Measurements from ENCODE around the gene TC2N. TPM values are rescaled to one million over a fixed set of nuclear protein-coding genes. Genes with fewer than 3 reads are reported as not detected.
"Not testable (repeated sequence)": the region's sequence is repeated elsewhere in the genome, so short reads cannot be mapped to it uniquely, and the experiment has no call there.

The TC2N gene
- polyA plus RNA-seq, 3 donors: 12.1 to 68.2 (median 33.3) TPM

DNA sequence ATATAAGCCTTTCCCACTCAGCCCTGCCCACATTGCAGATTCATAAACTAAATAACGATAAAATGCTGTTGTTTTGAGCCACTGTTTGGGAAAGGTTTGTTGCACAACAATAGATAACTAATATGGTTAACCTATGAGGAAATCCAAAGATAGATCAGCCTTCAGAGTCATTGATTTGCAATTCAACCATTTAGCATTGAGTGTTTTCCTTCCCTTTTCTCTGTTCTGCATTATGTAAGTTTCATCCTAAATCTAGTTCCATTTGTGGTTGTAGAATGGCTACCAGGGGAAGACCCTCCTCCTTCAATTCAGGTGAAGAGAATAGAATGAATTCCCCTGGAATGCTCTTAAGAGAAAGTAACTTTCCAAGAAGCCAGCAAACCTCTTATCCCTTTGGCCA lies 19.6 kb downstream of the TC2N start:
- 70 to 94% (median 88%) methylated on average over 1 of the region's 1 CpG for WGBS, 3 donors
- no peak overlapping the region for H3K27ac ChIP-seq (ENCODE audit: low read depth, low read length)

DNA sequence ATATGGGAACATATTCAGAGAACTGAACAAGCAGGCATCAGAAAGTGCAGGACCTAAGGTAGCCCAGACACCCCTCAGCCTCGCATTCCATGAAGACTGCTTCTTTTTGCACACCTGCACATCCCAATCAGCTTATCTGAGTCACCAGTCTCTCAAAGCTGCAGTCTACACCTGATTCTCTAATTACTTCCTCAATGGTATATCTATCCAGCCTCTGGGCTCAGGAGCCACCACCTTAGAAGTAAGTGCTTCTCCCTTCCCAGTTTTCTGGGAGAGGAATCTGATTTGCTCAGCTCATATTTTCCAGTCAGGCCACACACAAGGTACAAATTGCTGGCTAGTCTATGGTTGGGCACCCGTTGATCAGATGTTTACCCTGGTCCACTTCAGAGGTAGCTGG lies 21.7 kb downstream of the TC2N start:
- no peak overlapping the region for H3K27ac ChIP-seq (ENCODE audit: low read depth, low read length)
- WGBS, 3 donors: 88 to 91% (median 90%) methylated on average over 2 of the region's 2 CpGs

DNA sequence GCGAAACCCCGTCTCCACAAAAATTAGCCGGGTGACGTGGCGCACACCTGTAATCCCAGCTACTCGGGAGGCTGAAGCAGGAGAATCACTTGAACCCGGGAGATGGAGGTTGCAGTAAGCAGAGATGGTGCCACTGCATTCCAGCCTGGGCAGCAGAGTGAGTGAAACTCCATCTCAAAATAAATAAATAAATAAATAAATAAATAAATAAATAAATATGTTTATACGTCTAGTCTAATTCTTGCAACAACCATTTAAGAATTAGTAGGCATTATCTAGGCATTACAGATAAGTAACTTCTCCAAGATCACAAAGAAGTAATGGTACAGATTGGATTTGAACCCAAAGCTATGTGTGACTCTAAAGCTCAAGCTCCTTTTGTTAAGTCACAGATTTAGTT lies 22.3 kb downstream of the TC2N start:
- H3K27ac ChIP-seq (ENCODE audit: low read depth, low read length): not testable (repeated sequence)
- WGBS, 3 donors: 92 to 99% (median 96%) methylated on average over 8 of the region's 8 CpGs

DNA sequence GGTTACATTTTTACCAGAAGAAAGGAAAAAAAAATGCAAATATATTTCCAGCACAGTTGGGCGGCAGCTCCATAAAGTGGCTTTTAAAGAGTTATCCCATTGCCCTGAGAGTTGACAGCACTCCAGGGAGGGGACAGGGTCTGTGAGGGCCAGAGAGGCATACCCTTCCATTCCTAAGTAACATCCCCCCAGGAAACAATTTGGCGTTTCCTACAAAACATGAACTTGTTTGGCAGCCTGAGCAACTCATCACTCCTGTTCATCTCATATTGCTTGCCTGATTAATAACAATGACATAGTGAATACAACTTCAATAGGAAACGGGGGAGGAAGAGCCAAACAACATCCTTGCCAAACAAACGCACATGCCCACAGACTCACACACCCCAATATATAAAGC lies 23.3 kb downstream of the TC2N start:
- WGBS, 3 donors: 60 to 80% (median 61%) methylated on average over 4 of the region's 4 CpGs
- H3K27ac ChIP-seq (ENCODE audit: low read depth, low read length): no peak overlapping the region

DNA sequence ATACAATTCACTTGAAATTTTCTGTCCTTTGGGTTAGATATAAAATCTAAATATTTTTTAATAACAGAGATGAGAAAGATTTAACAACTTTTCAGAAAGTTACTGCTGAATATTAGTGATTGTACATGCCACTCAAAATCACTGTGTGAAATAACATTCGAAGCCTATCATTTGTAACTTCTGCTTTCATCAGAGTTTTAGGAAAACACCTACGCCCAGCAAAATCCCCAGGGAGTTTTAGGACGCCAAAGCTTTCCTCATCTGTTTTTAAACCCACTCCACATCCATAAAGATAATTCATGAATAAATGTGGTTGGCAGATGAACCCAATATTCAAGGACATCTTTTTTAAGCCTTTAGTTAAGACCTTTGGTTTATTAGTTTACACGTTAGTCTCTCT lies 23.9 kb downstream of the TC2N start:
- H3K27ac ChIP-seq (ENCODE audit: low read depth, low read length): no peak overlapping the region
- WGBS, 3 donors: 51 to 69% (median 59%) methylated on average over 4 of the region's 4 CpGs

DNA sequence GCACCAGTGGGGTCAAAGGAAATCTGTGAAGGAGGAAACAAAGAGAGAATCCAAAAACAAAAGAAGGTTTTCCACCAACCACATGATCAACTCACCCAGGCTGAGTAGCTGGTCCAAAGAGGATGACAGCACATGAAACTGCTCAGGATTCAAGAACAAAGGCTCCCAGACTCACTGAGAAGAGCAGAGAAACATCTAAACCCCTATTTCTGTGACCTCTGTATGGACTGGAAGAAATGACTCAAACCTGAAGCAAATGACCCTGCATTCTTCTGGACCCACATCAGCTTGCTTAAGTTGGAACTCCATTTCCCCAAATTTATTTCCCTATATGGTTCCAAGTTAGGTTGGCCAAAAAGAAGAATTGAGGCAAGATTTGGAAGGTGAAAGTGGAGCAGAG lies 26.3 kb downstream of the TC2N start:
- no peak overlapping the region for H3K27ac ChIP-seq (ENCODE audit: low read depth, low read length)

DNA sequence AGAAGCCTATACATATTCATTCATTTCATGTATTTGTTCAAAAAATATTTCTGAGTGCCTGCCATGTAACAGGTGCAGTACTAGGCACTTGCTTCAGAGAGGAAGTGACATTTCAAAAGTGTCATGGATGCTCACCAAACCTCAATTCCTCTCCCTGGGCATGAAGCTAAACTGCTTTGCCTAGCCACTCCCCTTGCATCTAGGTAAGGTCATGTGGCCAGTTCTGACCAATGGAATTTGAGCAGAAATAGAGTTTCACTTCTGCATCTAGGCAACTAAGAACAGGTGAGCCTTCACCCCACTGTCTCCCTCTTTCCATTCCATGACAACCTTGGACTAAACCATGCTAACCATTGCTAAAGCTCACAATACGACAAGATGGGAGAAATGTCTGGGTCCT lies 27.6 kb downstream of the TC2N start:
- H3K27ac ChIP-seq (ENCODE audit: low read depth, low read length): no peak overlapping the region
- WGBS, 3 donors: 97 to 100% (median 100%) methylated on average over 1 of the region's 1 CpG

DNA sequence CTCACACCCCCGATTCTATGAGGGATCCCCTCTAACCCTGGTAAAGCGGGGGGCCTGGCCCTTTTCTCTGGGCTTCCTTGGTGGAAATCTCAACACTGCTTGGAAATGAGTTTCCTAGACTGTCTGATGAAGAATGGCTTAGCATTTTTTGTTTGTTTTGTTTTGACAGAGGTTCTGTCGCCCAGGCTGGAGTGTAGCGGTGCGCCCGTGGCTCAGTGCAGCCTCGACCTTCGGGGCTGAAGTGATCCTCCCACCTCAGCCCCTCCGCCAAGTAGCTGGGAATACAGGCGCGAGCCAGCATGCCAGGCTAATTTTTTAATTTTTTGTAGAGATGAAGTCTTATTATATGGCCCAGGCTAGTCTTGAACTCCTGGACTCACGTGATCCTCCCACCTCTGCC lies 30.3 kb downstream of the TC2N start:
- 26 to 71% (median 69%) methylated on average over 12 of the region's 12 CpGs for WGBS, 3 donors

DNA sequence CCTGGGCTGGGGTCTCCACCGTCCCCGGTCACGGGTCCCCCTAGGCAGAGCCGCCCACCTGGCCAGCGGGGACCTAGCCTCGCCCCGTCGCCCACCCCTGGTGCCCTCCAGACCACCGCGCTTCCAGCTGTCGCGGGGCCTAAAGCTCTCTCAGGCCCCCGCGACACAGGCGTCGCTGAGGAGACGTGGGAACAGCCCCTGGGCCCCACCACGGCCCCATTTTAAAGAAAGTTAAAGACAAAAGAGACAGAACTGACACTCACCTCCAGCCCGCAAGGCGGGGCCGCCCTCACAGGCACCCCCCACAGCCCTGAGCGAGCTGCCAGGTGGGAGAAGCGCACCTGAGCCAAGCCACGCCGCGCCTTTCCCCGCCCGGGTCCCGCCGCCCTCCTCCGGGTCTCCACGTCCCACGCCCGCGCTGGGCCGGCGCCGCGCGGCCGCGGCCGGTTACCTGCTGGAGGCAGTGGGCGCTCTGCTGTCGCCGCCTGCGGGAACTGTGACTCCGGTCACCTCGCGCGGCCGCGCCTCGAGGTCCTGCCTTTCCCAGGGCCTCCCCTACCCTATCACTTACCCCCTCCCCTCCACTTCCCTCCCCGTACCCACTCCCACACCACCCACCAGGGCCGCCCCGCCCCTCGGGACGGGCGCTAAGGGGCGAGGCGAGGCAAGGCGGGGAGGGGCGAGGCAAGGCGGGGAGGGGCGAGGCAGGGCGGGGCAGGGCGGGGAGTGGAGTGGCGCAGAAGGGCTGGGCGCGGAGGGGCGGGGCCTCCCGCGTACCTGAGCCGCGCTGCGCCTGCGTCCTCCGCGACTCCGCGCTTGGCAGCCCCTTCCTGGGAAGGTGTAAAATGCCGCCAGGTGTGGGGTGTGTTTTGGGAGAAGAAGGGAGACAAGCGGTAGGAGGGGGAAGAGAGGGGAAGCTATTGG lies 31.2 kb downstream of the TC2N start:
- WGBS, 3 donors: 0 to 2% (median 1%) methylated on average over 66 to 84 of the region's 84 CpGs
- H3K27ac ChIP-seq (ENCODE audit: low read depth, low read length): no peak overlapping the region

More for the DNA sequence above, 30.3 kb downstream of the TC2N start:
- no peak overlapping the region for H3K27ac ChIP-seq (ENCODE audit: low read depth, low read length)

DNA sequence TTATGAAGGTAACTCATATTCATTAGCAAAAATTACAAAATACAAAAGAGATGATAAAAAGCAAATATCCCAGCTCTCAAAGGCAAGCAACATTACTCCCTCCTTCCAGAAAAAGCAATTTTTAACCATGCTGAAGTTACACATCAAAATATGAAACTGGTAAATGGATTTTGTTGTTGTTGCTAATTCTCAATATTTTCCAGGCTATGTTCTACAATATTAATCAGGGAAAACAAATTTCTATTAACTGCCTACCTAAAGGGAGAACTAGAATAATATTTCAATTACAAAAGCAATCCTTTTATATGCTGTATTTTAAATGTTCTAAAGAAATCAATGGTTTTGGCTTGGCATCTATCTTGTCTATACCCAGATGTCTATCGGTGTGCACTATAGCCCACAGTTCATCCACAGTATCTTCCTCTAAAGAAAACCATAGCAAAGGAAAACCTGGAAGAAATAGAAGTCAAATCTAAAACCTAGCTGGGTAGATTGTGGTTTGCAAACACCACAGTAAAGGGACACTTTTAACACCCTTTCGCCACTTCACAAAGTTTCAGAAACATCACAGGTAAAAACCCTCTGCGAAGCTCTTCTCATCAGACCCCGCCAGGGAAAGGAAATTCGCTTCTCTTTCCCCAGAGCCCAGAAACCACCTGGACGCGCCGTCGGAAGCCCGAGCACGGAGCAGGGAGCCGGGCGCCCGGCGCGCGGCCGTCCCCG lies 32.0 kb downstream of the TC2N start:
- H3K27ac ChIP-seq (ENCODE audit: low read depth, low read length): no peak overlapping the region
- WGBS, 3 donors: 4 to 10% (median 6%) methylated on average over 19 of the region's 19 CpGs

DNA sequence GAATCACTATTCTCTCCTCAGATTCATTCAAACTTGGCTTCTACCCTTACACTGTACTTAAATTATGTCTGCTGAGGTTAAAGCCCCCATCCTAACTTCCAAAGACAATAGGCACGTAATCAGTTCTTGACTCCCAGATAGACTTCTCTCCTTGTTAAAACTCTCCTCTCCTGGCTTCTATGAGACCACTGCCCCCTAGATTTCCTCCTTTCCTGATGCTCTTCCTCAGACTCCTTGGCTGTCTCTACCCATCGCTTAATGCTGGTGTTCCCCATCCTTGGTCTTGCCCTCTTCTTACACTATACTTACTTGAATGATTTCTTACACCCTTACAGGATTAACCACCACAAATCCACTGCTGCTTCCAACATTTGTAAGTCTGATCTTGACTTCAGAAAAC lies 32.8 kb downstream of the TC2N start:
- WGBS, 3 donors: 52 to 76% (median 70%) methylated on average over 2 of the region's 2 CpGs
- H3K27ac ChIP-seq (ENCODE audit: low read depth, low read length): no peak overlapping the region

DNA sequence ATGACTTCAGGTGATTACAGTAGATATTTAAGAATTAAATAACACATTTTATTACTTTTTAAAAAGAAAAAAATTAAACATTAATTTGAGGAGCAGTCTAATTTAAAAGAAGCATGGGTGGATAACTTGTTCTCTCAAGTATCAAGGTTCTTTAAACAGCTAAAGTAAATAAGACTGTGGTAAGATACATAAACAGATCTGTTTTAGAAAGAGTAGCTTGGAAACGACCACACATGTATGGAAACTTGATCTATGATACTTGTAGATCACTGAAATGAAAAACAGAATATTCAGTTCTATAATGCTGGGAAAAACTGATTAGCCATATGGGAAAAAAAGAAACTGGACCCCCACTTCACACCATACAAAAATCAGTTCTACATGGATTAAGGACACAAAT lies 36.0 kb downstream of the TC2N start:
- WGBS, 3 donors: 16 to 56% (median 47%) methylated on average over 1 of the region's 1 CpG
- no peak overlapping the region for H3K27ac ChIP-seq (ENCODE audit: low read depth, low read length)

DNA sequence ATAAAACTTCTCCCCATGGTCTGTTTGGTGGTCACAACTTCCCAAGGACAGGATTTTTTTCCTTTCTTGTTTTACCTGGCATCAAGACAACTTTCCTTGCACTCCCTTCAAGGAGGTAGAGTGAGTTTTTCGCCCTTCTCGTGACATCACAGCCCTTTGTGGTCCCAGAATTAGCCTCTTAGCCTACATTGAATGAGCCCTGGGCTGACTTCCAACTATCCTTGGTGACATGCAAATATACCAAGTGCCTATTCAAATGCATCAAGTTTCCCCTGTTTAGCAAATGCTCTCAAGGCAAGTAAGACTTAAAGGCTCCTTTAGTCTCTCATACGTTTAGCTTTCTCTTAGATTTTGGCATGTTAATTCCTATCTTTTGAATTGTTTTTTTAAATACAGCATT lies 36.6 kb downstream of the TC2N start:
- 17 to 66% (median 60%) methylated on average over 3 of the region's 3 CpGs for WGBS, 3 donors
- H3K27ac ChIP-seq (ENCODE audit: low read depth, low read length): no peak overlapping the region

DNA sequence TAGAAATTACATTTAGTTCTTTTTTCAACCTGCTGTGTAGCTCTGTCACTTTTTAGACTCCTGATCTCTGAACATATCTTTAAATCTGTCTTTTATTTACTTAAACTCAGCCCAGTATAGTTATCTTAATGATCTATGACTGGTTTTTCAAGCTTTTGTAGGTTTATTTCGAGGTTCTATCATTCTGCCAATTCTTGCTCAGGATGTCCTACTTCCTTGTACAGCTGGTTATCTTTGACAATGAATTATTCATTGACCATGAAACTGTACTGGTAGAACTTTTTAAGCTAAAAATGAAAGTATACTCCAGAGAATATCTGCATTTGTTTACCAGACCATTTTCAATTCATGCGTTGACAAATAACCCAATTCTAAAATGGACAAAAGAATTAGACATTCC lies 37.8 kb downstream of the TC2N start:
- H3K27ac ChIP-seq (ENCODE audit: low read depth, low read length): no peak overlapping the region
- 16 to 48% (median 35%) methylated on average over 2 of the region's 2 CpGs for WGBS, 3 donors

DNA sequence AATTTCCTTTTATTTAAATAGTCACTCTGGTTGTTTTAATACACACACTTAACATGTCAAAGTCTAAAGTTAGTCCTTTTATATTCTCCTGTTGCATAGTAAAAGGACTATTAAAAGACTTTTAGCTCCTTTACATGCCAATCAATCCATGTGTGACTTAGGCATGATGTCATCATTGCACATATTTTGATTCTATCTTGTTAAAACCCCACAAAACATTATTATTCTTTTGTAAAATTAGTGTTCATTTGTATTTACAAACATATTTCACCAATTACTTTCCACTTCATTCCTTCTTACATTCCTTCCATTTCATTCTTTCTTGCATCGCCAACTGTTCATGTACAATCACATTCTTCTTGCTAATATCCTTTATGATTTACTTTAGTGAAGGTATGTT lies 39.6 kb downstream of the TC2N start:
- H3K27ac ChIP-seq (ENCODE audit: low read depth, low read length): no peak overlapping the region
- 86 to 98% (median 96%) methylated on average over 1 of the region's 1 CpG for WGBS, 3 donors

DNA sequence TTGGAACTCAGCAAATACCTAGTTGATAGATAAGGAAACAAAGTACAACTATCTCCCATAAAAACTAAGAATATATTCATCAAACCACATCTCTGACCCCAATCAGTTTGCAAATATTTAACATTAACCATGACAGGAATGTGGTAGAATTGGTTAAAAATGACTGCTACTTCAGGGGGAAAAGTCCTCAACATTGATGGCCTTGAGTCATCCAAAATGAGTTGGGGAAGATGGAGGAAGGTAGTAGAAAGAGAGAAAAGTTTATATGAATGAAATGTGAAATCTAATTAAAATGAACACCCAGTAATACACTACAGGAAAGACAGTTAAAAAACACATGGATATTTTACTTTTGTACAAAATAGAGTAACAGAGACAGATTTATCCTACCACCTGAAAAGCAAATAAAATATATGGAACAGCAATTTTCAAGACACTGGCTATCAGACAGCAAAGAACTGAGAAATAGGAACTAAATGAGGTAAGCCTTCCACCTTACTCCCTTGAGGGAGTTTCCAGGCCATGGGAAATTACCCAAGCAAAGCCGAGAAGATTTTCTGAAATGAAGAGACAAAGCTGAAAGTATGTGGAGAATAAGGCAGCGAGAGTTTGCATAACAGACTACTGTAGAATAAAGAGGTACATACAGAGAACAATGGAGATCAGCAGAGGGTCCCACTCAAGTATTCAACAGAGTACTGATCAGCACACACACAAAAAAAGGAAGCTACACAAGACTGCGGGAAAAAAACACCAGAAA lies 49.6 kb downstream of the TC2N start:
- H3K27ac ChIP-seq (ENCODE audit: low read depth, low read length): no peak overlapping the region
- WGBS, 3 donors: 40 to 76% (median 70%) methylated on average over 3 of the region's 3 CpGs

DNA sequence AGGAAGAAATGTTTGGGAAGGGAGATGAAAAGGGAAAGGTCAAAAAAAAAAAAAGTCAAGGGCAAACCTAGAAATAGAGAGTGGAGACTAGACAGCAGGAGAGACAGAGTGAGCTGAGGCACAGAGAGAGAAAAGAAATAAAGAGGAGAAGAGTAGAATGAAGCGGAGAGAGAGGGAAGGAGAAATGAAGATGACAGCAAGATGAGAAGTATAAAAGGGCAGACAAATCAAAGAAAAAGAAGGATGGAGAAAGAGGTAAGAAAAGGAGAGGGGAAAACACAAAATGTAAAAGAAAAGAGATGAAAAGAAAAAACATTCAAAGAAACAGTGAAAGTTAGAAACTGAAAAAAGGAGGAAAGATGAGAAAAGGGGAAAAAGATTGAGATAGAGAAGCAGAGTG lies 53.0 kb downstream of the TC2N start:
- 97 to 100% (median 100%) methylated on average over 1 of the region's 1 CpG for WGBS, 3 donors

DNA sequence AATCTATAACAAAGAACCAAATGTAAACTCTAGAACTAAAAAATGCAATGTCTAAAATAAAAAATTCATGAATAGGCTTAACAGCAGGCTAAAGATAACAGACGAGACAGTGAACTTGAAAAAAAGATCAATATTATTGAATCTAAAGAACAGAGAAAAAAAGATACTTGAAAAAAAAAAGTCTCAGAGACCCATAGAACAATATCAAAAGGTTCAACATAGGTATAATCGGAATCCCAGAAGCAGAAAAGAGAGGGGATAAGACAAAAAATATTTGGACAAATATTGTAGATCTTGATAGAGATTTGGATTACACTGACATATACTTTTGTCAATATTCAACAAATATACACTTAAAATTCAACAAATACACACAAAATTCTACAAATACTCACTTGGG lies 56.6 kb downstream of the TC2N start:
- no peak overlapping the region for H3K27ac ChIP-seq (ENCODE audit: low read depth, low read length)
- WGBS, 3 donors: 86 to 100% (median 96%) methylated on average over 2 of the region's 2 CpGs

More for the DNA sequence above, 53.0 kb downstream of the TC2N start:
- H3K27ac ChIP-seq (ENCODE audit: low read depth, low read length): no peak overlapping the region

DNA sequence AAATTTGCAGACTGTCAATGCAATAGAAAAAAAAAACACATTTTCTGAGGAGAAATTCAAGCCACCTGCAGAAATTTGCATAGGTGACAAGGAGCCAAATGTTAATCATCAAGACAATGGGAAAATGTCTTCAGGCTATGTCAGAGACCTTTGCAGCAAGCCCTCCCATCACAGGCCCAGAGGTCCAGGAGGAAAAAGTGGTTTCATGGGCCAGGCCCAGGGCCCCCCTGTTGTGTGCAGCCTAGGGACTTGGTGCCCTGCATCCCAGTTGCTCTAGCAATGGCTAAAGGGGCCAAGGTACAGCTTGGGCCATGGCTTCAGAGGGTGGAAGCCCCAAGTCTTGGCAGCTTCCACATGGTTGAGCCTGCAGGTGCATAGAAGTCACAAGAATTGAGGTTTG lies 60.6 kb downstream of the TC2N start:
- H3K27ac ChIP-seq (ENCODE audit: low read depth, low read length): no peak overlapping the region

Measured in adipose tissue (tissue), 3 donors.